Caki2 (cell line): ENCODE results near the gene PLAAT4. TPM values are rescaled to one million over a fixed set of nuclear protein-coding genes. Genes with fewer than 3 reads are reported as not detected.
A peak's percentile ranks its signal among the peaks of the same experiment; 100 is the strongest.
"Not testable (repeated sequence)": the region's sequence is repeated elsewhere in the genome, so short reads cannot be mapped to it uniquely, and the experiment has no call there.

Source experiments
- DNase-seq: peaks from one replicate; pipeline ENCODE4 v3.0.0-alpha.2; 2015; ENCODE audit warnings: low read depth
- in situ Hi-C: cut with HindIII; loops from 2 replicates; pipeline ENCODE4 v1.10.0; 2016; ENCODE audit warnings: low sequenced_read_pairs, low pct_unique_long_range_greater_than_20kb, mixed read lengths
- total RNA-seq: library from RNA; depleted of rRNA; stranded (reverse); fragments of >200 nt; shearing (Covaris generic); gene quantifications from 2 replicates; pipeline ENCODE4 v1.2.3, GENCODE V29; 2014; ENCODE audit warnings: low replicate concordance

The PLAAT4 gene
- total RNA-seq, 1 experiment from 2014 or later, result 64.5 TPM

- DNase-seq, result no peak
- in situ Hi-C loops, result no loop called here
Measured at GRCh38 chr11:63558459-63559157, 22.0 kb downstream of the PLAAT4 start.

DNA sequence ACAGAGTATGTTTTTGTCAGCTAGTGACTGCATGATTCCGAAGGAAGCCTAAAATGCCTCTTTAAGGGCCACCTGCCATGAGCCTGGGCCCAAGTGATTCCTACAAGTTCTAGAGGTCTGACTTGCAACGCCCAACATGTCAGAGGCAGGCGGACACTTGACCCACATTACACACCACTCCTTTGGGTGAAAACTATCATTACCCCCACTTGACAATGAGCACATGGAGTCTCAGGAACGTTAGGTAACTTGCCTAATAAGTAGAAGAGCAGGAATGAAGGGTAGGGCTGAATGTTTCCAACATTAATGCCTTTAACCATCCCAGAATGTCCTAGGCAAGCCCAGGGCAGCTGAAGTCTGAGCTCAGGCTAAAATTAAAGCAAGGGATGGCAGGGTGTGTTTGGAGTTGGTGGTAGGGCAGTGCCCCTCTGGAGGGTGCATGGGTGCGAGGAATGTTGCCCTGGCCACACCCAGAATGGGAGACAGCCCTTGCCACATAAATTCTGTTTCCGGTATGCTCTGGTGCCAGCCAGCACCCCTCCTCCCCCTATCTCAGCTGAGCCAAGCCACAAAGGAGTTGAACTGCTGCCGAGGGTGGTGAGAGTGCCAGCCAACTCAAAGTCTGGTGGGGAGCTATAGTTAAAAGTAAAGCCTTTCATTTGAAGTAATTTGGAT is 24.0 kb downstream of the PLAAT4 start:
- no peak for DNase-seq
- in situ Hi-C loops, result no loop called here

GRCh38 chr11:63563201-63564055 is 26.8 kb downstream of the PLAAT4 start, which contains the start of gene PLAAT2:
PLAAT2 (minus strand) TSS chr11:63563379; CDS start chr11:63563324, 55 bp downstream.
- DNase-seq, result no peak

DNA sequence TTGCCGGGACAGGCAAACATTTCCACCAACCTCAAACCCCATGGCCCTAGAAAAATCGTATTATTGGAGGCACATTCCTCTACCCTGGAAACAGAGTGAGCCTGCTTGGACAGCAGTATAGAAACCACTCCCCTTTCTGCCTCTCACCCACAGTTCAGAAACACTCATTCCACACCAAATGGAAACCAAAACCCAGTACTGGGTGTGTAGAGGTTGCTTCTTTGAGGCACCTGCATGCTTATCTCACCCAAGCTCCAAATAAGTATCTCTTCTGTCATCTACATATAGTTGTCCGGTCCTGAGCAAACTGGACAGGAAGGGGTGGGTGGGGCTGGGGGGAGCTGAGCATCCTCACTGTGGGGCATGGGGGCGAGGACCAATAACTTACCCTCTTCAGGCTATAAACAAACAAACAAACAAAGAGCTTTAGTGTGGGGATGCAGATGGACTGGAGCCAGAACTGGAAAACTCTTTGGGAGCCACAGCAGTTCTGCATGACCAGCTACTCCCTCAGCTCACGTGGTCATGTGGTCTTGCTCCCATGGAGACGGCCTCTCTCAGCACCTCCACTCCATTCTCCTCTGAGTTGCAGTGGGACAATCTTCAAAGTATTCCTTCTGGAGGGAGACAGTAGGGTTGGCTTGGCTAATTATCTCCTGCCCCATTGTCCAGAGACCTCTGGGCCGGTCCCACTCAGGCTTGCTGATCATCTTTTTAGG is 27.6 kb downstream of the PLAAT4 start:
- DNase-seq, result peak; percentile 74
- in situ Hi-C loops, result no loop called here

More at GRCh38 chr11:63563201-63564055, 26.8 kb downstream of the PLAAT4 start, which contains the start of gene PLAAT2:
- in situ Hi-C loops, result no loop called here

GRCh38 chr11:63564784-63565350 is 28.3 kb downstream of the PLAAT4 start:
- in situ Hi-C loops, result no loop called here
- DNase-seq, result peak; percentile 75

- DNase-seq, result peak; percentile 98
- in situ Hi-C loops, result no loop called here
Measured at GRCh38 chr11:63567044-63567840, 30.6 kb downstream of the PLAAT4 start.

DNA sequence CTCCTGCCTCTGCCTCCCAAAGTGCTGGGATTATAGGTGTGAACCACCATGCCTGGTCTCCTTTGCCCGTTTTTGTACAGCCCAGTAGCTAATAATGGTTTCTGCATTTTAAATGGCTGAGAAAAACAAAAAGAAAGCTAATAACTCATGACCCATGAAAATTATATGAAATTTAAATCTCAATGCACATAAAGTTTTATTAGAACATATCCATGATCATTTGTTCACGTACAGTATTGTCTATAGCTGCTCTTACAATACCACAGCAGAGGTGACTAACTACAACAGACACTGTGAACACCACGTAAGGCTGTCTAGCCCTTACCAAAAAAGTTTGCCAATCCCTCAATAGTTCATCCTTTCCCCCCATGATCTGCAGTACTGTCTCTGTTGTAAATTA is 33.0 kb downstream of the PLAAT4 start:
- DNase-seq, result no peak
- in situ Hi-C loops, result no loop called here

DNA sequence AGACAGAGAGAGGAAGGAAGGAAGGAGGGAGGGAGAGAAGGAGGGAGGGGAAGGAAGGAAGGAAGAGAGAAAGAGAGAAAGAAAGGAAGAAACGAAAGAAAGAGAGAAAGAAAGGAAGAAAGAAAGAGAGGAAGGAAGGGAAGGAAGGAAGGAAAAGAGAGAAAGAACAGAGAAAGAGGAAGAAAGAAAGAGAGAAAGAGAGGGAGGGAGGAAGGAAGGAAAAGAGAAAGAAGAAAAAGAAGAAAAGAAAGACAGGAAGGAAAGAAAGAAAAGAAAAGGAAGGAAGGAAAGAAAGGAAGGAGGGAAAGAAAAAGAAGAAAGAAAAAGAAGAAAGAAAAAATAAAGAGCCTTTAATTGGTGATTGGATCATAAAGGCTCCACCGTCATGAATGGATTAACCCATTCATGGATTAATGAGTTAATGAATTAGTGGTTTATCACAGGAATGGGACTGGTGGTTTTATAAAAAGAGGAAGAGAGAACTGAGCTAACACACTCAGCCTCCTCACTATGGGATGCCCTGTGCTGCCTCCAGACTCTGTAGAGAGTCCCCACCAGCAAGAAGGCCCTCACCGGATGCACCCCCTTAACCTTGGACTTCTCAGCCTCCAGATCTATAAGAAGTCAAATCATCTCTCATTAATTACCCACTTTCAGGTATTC is 35.5 kb downstream of the PLAAT4 start:
- in situ Hi-C loops, result no loop called here
- no peak for DNase-seq

DNA sequence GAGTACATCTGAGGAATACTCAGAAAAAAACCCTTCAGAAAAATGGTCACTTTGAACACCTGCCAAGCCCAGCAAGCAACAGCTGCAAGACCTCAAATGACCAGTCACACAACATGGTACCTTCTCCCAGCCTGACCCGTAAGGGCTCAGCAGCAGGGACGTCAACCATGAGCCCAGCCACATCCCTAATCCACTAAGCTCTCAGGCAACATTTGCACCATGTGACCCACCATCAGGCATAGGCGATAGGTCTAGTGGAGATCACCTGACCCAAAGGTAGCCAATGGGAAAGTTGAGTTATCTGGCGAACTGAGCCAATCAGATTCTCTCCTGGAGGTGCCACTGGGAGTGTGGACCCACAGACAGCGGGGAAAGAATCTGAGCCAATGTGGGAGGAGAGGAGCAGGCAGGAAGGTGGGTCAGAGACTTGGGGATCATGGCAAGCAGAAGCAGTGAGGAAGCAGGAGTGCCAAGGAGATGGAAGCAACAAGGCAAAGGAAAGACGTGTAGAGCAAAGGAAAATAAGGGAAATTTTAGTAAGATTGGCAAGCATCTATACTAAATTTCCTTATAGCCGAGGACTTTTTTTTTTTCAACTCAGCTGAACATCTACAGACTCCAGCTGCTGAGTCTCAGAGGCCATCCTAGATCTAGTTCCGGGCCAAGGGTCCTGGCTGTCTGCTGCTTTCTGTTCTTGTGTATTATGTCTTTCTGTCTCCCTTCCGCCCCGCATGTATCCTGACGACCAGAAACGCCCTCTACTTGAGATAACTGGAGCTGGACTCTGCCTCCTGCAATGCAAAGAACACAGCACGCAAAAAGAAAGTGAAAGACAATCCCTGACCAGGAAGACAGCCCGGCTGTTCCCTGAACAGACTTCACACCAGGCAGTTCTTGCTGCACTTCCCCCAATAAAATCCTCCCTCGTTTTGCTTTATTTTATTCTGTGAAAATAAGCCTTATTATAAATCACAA is 37.6 kb downstream of the PLAAT4 start:
- in situ Hi-C loops, result no loop called here
- DNase-seq, result peak; percentile 47

- in situ Hi-C loops, result no loop called here
- DNase-seq, result no peak
Measured at GRCh38 chr11:63574856-63575602, 38.4 kb downstream of the PLAAT4 start.

GRCh38 chr11:63578882-63579281 is 42.3 kb downstream of the PLAAT4 start:
- in situ Hi-C loops, DNase-seq: not testable (repeated sequence)

DNA sequence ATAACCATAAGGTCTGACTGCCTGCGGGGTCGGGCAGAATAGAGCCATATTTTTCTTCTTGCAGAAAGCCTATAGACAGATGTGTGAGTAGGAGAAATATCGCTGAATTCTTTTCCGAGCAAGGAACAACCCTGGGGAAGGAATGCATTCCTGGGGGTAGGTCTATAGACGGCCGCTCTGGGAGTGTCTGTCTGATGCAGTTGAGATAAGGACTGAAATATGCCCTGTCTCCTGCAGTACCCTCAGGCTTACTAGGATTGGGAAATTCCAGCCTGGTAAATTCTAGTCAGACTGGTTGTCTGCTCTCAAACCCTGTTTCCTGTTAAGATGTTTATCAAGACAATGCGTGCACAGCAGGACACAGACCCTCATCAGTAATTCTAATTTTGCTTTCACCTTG is 44.6 kb downstream of the PLAAT4 start:
- in situ Hi-C loops, DNase-seq: not testable (repeated sequence)

- in situ Hi-C loops, result no loop called here
- no peak for DNase-seq
Measured at GRCh38 chr11:63583357-63583677, 46.7 kb downstream of the PLAAT4 start.

DNA sequence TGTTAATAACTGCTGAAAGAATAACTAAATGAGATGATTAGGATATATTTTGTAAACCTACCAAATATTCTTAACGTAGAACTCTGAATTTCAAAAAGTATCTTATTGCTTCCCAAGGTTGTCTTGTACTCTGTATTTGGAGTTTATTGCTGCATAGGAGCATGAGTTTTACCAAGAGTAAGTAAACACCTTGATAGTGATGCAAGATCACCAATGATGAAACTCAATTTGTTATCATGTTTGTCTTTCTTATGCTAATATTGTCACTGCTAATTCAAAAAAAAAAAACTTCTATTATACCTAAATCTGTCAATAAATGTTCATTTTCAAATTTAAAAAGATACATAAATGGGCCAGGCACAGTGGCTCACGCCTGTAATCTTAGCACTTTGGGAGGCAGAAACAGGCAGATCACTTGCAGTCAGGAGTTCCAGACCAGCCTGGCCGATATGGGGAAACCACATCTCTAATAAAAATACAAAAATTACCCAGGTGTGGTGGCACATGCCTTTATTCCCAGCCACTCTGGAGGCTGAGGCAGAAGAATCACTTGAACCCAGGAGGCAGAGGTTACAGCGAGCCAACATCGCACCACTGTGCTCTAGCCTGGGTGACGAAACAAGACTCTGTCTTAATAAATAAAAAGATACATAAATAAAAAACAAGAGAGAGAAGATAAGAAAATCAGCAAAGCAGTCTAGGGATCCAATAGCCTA is 50.0 kb downstream of the PLAAT4 start:
- in situ Hi-C loops, result no loop called here
- no peak for DNase-seq

DNA sequence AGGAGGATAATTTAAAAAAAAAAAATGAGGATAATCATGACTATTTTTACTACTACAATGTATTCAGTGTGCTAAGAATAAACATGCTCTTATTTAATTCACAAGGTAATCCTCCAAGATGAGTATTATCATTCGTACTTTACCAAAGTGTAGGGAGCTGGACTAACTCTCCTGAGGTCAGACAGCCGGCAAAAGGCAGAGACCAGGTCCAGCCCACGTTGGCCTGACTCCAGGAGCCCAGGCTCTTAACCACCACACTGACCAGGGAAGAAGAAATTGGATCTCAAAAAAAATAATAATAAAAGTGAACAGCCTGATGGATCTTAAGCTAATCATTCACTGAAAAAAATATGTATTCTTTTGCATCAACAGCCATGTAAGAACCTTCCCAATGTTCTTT is 52.4 kb downstream of the PLAAT4 start:
- in situ Hi-C loops, result no loop called here
- no peak for DNase-seq
